Dermis microvascular lymphatic vessel endothelial cell (primary cell): ENCODE results near the gene SSBP3. TPM values are rescaled to one million over a fixed set of nuclear protein-coding genes. Genes with fewer than 3 reads are reported as not detected.

ENCODE experiments used
- DNase-seq, 2 donors: peaks; one replicate each; pipeline versions ENCODE4 v3.0.0 to v3.0.0-alpha.2; 2010; ENCODE audit warnings: low read depth in 2 of 2
- total RNA-seq: library from RNA; depleted of rRNA; stranded (reverse); fragments of >200 nt; gene quantifications from 2 replicates; pipeline ENCODE4 v1.2.1, GENCODE V29; 2014

SSBP3 gene
- total RNA-seq, 1 donor from 2014 or later, result 8.7 TPM

DNA sequence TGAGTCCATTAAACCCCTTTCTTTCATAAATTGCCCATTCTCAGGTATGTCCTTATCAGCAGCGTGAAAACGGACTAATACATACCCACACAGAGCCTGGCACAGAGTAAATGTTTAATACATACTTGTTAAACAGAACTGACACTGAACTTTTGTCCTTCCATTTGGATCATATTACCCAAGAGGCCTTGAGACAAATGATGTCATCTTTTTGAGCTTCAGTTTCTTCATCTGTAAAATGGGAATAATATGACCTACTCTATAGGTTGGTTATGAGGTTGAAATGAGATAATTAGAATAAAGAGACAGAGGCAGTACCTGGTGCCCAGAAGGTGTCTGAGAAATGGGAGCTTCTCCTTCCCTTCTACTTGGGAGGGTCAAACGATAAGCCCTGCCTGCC, 220.1 kb downstream of the SSBP3 start:
- DNase-seq, result no peak

DNA sequence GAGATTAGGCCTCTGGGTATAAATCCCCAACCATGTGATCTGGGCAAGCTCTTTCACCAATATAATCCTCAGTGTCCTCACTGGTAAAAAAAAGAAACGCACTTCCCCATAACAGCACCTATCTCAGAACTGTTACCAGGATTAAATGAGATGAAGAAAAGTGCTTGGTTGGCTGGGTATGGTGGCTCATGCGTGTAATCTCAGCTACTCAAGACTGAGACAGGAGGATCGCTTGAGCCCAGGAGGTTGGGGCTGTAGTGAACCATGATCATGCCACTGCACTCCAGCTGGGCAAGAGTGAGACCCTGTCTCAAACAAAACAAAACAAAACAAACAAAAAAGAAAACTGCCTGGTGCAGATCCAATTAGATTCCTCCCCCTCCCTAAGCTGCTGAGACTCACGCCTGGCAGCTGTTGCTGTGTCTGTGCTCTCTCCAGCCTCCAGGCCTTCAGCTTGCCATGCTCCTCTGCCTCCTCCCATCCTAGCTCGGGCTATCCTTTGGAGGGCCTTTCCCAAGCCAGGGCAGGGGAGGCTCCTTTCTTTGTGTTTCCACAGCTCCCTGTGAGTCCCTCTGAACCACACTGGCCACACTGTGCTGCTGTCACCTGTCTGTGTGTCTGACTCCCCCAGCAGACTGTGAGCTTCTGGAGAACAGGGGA, 225.4 kb downstream of the SSBP3 start:
- DNase-seq, result no peak

DNA sequence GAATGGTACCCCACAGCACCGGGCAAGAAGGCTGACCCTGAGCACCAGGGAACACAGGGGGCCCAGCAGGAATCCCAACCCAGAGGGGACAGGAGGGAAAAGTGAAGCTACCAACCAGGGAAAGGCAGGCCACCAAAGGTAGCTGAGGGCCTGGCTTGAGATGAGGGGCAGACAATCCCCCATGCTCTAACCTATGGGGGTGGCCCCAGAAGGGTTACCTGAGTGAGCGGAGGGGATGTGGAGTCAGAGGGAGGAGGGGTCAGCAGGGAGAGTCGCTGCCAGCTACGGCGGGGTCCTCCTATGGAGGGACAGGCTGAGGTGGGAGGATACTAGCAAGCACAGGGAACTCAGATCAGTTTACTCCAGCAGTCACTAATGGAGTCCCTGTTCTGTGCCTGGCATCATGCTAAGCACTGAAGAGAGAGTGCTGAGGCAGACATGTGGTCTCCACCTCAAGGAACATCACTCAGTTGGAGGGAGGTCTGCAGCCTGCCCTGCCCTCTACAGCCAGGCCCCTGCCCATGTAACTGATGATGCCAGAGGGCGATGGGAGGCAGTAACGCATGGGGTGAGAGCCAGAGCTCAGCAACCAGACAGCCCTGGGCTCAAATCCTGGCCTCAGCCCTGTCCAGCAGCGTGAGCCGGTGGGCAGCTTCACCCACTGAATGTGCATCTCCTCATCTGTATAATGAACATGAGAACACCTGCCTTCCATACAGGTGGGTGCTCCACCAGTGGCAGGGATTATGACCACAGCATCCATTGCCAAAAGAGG, 227.7 kb downstream of the SSBP3 start:
- DNase-seq, result no peak

DNA sequence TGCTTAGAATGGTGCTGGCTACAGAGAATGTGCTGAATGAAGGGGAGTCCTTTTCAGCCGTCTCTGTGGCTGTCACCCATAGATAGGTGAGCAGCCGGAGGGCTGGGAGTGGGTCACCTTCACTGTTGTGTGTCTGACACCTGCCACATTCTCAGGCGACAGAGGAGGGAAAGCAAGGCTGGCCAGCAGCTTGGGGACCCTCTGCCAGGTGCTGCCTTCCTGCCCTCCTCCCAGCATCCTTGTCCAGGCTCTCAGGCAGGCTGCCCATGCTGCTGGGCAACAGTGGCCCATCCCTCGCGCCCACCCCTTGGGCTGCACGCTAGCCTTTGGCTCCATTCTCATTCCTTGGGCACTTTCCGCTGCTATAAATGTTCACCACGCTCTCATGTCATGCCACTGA, 228.5 kb downstream of the SSBP3 start:
- DNase-seq, result no peak

DNA sequence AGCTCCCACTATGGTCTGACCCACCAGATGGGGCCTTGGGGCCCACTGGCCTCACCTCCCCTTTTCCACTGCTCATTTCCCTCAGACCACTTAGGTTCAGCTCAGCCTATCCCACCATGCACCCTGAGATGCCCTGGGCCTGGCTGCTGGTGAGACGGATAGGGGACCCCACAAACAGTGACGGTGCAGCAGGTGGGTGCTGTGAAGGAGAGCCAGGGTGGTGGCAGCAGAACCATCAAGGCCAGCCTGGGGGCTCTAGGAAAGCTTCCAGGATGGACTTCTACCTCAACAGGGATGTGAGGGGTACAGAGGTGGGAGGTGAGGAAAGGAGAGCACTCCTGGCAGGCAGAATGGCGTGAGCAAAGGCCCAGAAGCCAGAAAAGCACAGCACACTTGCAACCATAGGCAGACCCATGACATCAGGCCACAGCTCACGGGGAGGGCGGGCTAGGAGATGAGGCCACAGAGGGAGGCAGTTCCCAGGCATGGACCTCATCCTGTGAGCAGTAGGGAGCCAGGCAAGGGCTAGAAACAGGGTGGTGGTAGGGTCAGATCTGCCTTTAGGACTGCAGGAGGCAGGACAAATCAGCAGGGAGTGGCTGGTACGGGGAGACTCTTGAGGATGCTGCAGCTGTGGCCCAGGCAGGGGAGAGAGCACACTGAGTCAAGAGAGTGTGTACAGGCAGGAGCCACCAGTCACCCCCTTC, 229.4 kb downstream of the SSBP3 start:
- DNase-seq, result no peak

Other genes with a start within 250 kb of the SSBP3 start
- gene CYB5RL, start 206.4 kb downstream of the SSBP3 start, total RNA-seq, result 3.5 and 5.3 TPM in 2 replicates
- 48.5 and 56.4 TPM in 2 replicates for gene MRPL37, start 206.2 kb downstream of the SSBP3 start, total RNA-seq
- 3.2 and 3.3 TPM in 2 replicates for gene ACOT11, start 141.8 kb upstream of the SSBP3 start, total RNA-seq
- not detected in 2 replicates for gene FAM151A, start 217.1 kb upstream of the SSBP3 start, total RNA-seq
- gene MROH7, start 235.4 kb upstream of the SSBP3 start, total RNA-seq, result under 0.01 and 0.13 TPM in 2 replicates